Fibroblast of lung (primary cell): ENCODE measurements around the gene APBB2.
A peak's percentile ranks its signal among the peaks of the same experiment; 100 is the strongest.

Source experiments
- CTCF ChIP-seq, 2 donors: IDR thresholded peaks in 1 of 2; conservative IDR thresholded peaks in 1 of 2; 1 replicate in 1 of 2; 2 replicates in 1 of 2; pipeline ENCODE4 v1.5.1; 2011 to 2012; ENCODE audit warnings: low read length in 2 of 2, control low read depth in 1 of 2, inconsistent platforms in 1 of 2, low read depth in 1 of 2, mild to moderate bottlenecking in 1 of 2
- EZH2 ChIP-seq: IDR thresholded peaks from 2 replicates; pipeline ENCODE4 v1.5.1; 2012; ENCODE audit warnings: low read length, control low read depth, mild to moderate bottlenecking; ENCODE audit errors: missing control alignments

GRCh38 chr4:41216294-41217019 is 2.1 kb upstream of the APBB2 start:
- TF ChIP-seq CTCF (conservative IDR thresholded peaks at IDR 0.05 in 1 of 2, IDR thresholded peaks at IDR 0.05 in 1 of 2; ENCODE audit: low read depth in 1 of 2, low read length in 2 of 2): peak in 1 of 2 donors; percentile 49
- no peak for TF ChIP-seq EZH2
